Embryonic facial prominence (tissue), 1 donor: ENCODE measurements around the gene GYG2.
"Not testable (repeated sequence)": the region's sequence is repeated elsewhere in the genome, so short reads cannot be mapped to it uniquely, and the experiment has no call there.

Experiments
- DNase-seq: peaks from one replicate; pipeline ENCODE4 v3.0.0-alpha.2; 2016; ENCODE audit errors: extremely low spot score

GYG2 gene

GRCh38 chrX:2812161-2812907, 16.4 kb upstream of the GYG2 start:
- not testable (repeated sequence) for DNase-seq

- no peak for DNase-seq
These were observed 11.7 kb upstream of the GYG2 start for GRCh38 chrX:2817036-2817435.

- no peak for DNase-seq
These were observed 9.2 kb upstream of the GYG2 start for GRCh38 chrX:2819345-2820135.

- no peak for DNase-seq
These were observed 8.5 kb upstream of the GYG2 start for GRCh38 chrX:2820136-2820771.

GRCh38 chrX:2823795-2824386, 4.8 kb upstream of the GYG2 start:
- no peak for DNase-seq

GRCh38 chrX:2824886-2825285, 3.8 kb upstream of the GYG2 start:
- no peak for DNase-seq

- no peak for DNase-seq
These were observed 255 bp downstream of the GYG2 start for GRCh38 chrX:2828959-2829411.

- DNase-seq: no peak
These were observed 928 bp downstream of the GYG2 start for GRCh38 chrX:2829469-2830246.

GRCh38 chrX:2831471-2832228, 2.9 kb downstream of the GYG2 start:
- no peak for DNase-seq

GRCh38 chrX:2837961-2838360, 9.2 kb downstream of the GYG2 start:
- no peak for DNase-seq

GRCh38 chrX:2840961-2841360, 12.2 kb downstream of the GYG2 start:
- no peak for DNase-seq

GRCh38 chrX:2841537-2841936, 12.8 kb downstream of the GYG2 start:
- no peak for DNase-seq

- no peak for DNase-seq
These were observed 18.3 kb downstream of the GYG2 start for GRCh38 chrX:2846992-2847391.

GRCh38 chrX:2848871-2849301, 20.2 kb downstream of the GYG2 start:
- no peak for DNase-seq

GRCh38 chrX:2854918-2855317, 26.2 kb downstream of the GYG2 start:
- no peak for DNase-seq

GRCh38 chrX:2855761-2856160, 27.0 kb downstream of the GYG2 start:
- DNase-seq: no peak

- DNase-seq: no peak
These were observed 28.8 kb downstream of the GYG2 start for GRCh38 chrX:2857566-2857965.

GRCh38 chrX:2859197-2859797, 30.6 kb downstream of the GYG2 start:
- DNase-seq: no peak

- DNase-seq: no peak
These were observed 33.7 kb downstream of the GYG2 start for GRCh38 chrX:2862404-2862803.

- no peak for DNase-seq
These were observed 34.9 kb downstream of the GYG2 start for GRCh38 chrX:2863646-2864045.
